ENCODE measurements around the gene FRAS1.

DNA sequence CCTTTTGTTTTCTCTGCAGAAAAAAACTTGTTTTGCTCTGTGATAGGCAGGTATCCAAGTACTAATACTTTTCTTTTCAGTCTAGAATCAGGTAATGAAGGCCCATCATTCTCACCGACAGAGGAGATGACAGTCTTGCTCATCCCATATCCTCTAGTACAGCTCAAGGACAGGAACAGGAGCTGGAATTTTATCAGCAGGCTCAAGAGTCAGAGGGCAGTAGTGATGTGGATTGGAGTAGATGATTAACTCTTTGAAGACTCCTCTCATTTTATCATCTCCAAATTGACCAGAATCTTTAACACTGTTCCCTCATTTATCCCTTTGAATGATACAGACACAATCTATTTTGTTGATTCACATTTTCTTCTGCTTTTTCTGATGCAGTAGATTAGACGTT lies 162.7 kb downstream of the FRAS1 start:
- TF ChIP-seq, protein P1, sequence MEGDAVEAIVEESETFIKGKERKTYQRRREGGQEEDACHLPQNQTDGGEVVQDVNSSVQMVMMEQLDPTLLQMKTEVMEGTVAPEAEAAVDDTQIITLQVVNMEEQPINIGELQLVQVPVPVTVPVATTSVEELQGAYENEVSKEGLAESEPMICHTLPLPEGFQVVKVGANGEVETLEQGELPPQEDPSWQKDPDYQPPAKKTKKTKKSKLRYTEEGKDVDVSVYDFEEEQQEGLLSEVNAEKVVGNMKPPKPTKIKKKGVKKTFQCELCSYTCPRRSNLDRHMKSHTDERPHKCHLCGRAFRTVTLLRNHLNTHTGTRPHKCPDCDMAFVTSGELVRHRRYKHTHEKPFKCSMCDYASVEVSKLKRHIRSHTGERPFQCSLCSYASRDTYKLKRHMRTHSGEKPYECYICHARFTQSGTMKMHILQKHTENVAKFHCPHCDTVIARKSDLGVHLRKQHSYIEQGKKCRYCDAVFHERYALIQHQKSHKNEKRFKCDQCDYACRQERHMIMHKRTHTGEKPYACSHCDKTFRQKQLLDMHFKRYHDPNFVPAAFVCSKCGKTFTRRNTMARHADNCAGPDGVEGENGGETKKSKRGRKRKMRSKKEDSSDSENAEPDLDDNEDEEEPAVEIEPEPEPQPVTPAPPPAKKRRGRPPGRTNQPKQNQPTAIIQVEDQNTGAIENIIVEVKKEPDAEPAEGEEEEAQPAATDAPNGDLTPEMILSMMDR (IDR thresholded peaks at IDR 0.05; ENCODE audit: extremely low read depth in 1 of 2, insufficient read depth in 1 of 2, low read depth in 1 of 2, low read length in 2 of 2), result no peak
- TF ChIP-seq POLR2A (IDR thresholded peaks at IDR 0.05; ENCODE audit: low read depth, low read length) (no peak), POLR2AphosphoS5 (IDR thresholded peaks at IDR 0.05; ENCODE audit: insufficient read depth, low read depth, low read length) (no peak), FOS (IDR thresholded peaks at IDR 0.05; ENCODE audit: borderline replicate concordance, insufficient read depth, low read length) (no peak), EZH2 (IDR thresholded peaks at IDR 0.05; ENCODE audit: borderline replicate concordance, low read depth, low read length, severe bottlenecking) (no peak)
- TF ChIP-seq, protein P2, sequence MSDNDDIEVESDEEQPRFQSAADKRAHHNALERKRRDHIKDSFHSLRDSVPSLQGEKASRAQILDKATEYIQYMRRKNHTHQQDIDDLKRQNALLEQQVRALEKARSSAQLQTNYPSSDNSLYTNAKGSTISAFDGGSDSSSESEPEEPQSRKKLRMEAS (IDR thresholded peaks at IDR 0.05; ENCODE audit: insufficient read depth, insufficient read length), result no peak

Data from endothelial cell of umbilical vein (primary cell).